Muscle layer of colon (tissue), 2 donors: ENCODE results near the gene SLC25A51.
"Not testable (repeated sequence)": the region's sequence is repeated elsewhere in the genome, so short reads cannot be mapped to it uniquely, and the experiment has no call there.

Experiments
- H3K27ac ChIP-seq: one replicate; pipeline ENCODE4 v1.7.0; 2013; ENCODE audit warnings: low read depth, mild to moderate bottlenecking, low read length, moderate library complexity
- H3K27me3 ChIP-seq, 2 donors: one replicate each; pipeline ENCODE4 v1.7.0; 2013; ENCODE audit warnings: low read length in 2 of 2, mild to moderate bottlenecking in 2 of 2; ENCODE audit not compliant: insufficient read depth in 2 of 2, control insufficient read depth in 1 of 2
- H3K36me3 ChIP-seq: one replicate; pipeline ENCODE4 v1.7.0; 2013; ENCODE audit warnings: mild to moderate bottlenecking, low read length; ENCODE audit not compliant: insufficient read depth
- H3K4me1 ChIP-seq: one replicate; pipeline ENCODE4 v1.7.0; 2013; ENCODE audit warnings: mild to moderate bottlenecking, low read length; ENCODE audit not compliant: insufficient read depth
- H3K4me3 ChIP-seq, 2 donors: one replicate each; pipeline ENCODE4 v1.7.0; 2013; ENCODE audit warnings: low read length in 2 of 2, low read depth in 1 of 2, mild to moderate bottlenecking in 1 of 2, moderate library complexity in 1 of 2
- H3K9ac ChIP-seq: one replicate; pipeline ENCODE4 v1.7.0; 2013; ENCODE audit warnings: low read length
- H3K9me3 ChIP-seq: one replicate; pipeline ENCODE4 v1.7.0; 2013; ENCODE audit warnings: mild to moderate bottlenecking, low read length
- donor health status: abdominal sarcoma.
- donor health status: Adenocarcinoma of cecum.

Gene SLC25A51

DNA sequence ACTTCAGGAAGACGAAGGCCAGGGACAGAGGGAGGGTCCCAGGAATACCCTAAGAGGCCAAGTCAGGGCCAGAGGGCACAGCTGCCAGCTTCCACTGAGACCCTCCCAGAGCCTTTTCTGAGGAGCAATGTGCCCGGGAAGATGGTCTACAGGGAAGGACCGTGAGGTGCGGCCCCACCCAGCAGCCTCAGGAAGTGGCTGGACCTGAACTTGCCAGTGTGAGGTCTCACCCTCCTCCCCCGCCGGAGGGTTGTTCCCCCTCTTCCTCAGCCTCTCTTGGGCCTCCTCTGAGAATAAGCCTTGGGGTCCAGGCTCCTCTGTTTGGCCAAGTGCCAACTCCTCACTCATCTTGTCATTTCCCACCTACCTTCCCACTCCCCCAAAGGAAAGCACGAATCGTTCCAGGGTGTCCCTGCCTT lies 13.4 kb upstream of the SLC25A51 start:
- H3K27me3 ChIP-seq = no peaks in the 10 kb centered on the region
- no peak overlapping the region for H3K27ac ChIP-seq
- no peak overlapping the region for H3K4me3 ChIP-seq
- H3K9ac ChIP-seq = no peak overlapping the region
- H3K4me1 ChIP-seq = no peaks in the 10 kb centered on the region
- no peaks in the 10 kb centered on the region for H3K9me3 ChIP-seq
- H3K36me3 ChIP-seq = no peaks in the 10 kb centered on the region

DNA sequence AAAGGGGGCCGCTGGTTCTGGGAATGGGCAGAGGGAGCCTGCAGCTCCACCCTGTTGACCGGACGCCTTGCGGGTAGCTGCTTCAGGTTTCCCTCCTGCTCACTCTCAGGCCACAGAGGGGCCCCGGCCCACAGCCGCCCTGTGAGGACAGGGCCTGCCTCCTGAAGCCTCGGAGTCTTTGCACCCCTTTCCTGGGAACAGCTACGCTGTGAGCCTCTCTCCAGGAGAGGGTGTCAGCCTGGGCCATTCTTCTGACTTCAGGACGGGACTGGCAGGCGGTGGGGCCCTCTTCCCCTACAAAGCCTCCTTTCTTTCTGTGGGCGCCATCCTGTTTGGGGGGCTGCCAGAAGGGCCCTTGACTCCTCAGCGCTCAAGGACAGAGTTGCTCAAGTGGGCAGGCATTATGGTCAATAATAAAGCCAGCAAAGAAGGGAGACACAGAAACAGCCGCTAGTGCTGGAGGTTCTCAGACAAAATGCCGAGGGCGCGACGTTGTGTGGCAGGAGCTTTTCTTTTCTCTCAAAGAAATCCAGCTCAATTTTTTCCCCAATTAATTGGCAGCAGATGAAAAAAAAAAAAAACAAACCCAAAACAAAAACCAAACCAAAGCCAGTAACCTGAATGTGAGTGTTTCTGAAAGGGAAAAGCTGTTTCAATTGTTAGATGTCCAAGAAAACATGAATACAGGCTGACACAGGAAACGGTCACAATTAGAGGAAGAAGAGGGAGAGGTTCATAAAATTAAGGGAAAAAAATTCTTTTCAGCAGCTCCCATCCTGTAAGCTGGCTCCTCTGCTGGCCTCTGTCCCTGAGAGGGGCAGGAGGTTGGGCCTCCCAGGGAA lies 12.8 kb upstream of the SLC25A51 start:
- H3K9me3 ChIP-seq = no peaks in the 10 kb centered on the region
- H3K4me3 ChIP-seq = no peak overlapping the region
- H3K27me3 ChIP-seq = no peaks in the 10 kb centered on the region
- no peak overlapping the region for H3K27ac ChIP-seq
- H3K4me1 ChIP-seq = no peaks in the 10 kb centered on the region
- H3K36me3 ChIP-seq = no peaks in the 10 kb centered on the region
- no peak overlapping the region for H3K9ac ChIP-seq

DNA sequence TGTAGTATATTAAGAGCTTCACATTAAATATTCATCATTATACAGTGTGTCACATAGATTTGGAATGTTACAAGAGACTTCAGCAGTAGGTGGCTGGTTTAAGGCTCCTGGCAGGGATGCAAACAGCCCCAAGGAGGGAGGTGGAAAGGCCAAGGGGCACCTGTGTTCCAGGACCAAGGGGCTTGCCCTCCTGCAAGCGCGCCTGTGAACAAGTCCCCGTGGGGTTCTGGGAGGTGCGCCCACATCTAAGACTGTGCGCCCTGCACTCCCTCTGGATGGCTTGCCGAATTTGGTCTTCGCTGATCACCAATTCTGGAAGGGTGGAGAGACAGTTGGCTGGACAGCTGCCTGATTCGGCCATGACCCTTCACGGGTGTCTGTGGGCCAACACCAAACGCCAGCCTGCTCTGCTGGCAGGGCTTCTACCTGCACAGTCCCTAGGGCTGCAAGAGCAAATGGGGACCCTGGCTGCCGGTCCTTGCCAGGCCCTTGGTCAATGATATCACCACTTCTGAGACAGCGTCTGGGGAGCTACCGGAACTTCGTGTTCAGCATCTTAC lies 12.1 kb upstream of the SLC25A51 start:
- Histone ChIP-seq H3K27me3 (no peaks in the 10 kb centered on the region), H3K4me3 (no peak overlapping the region), H3K9ac (no peak overlapping the region), H3K4me1 (no peaks in the 10 kb centered on the region), H3K27ac (no peak overlapping the region), H3K9me3 (no peaks in the 10 kb centered on the region), H3K36me3 (no peaks in the 10 kb centered on the region)

DNA sequence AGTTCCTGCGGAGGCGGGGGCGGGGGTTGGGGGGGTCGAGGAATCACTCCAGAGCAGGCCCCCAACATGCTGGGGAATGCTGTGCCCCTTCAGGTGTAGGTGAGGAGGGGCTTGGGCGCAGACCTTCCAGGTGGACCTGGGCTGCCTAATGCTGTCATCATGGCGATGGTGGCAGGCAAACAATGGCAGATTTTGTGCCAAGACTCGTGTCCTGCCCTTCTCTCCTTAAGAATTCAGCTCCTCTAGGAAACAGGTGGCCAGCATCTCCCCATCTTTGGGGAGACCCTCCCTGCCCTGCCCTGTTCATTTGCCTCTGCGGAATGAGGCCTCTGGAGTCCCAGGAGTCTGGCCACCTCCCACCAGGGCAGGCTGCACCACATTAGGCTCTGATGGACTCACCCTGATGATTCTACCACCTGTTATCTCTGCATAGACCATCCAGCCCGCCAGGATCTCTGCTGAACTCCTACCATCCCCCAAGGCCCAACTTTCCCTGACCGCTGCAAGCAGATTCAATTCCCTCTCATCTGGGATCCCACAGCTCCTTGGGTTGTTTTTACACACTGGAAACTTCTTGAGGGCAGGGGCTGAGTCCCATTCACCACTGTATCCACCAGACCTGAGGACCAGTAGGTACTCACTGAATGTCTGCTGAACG lies 10.9 kb upstream of the SLC25A51 start:
- Histone ChIP-seq H3K4me3 (no peak overlapping the region), H3K9ac (no peak overlapping the region), H3K36me3 (no peaks in the 10 kb centered on the region), H3K4me1 (no peaks in the 10 kb centered on the region), H3K27me3 (no peaks in the 10 kb centered on the region), H3K27ac (no peak overlapping the region), H3K9me3 (no peaks in the 10 kb centered on the region)

DNA sequence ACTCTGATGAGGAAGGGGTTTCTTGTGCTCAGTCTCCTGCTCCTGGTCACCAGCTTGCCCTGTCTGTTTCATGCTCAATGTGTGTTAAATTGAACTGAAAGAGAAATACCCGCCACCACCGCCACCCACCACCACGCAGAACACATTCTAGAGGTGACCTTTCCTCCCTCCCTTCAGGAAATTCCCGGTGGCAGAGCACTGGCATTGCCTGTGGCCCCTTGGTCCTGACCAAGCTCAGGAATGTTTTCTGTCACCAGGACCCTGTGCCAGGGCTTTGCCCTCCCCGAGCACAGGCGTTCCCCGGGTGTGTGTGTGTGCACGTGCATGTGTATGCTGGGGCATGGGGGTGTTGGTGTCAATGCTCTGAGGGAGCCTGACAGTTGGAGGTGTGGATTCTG lies 10.2 kb upstream of the SLC25A51 start:
- Histone ChIP-seq H3K9ac (no peak overlapping the region), H3K4me1 (no peaks in the 10 kb centered on the region)

DNA sequence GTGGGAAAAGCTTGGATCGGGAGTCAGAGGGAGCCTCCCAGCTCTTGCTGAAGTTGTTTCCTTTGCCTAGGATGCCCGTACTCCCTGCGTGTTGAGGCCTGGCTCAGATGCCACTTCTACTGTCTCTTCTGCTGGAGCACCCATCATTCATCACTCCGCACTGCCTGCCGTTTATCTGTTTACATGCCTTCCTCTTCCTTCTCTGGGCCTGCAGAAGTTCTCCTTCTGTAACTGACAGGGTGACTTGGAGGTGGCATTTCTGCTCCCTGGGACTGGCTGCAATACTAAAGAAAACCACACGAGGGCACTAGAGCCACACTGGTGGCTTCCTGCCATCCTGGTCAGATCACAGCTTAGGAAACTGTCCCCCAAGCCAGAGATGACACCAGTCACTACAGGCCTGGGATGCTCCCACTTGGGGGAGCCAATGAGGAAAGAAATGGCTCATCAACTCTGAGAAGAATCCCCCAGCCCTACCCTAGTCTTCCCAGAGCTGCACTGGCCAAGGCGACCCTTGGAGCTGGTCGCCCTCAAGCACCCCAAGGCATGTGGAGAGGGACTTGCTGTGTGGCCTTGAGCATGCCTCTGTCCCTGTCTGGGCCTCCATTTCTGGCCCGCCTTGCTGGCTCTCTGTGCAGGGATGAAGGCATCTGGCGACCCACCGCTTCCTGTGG lies 9.7 kb upstream of the SLC25A51 start:
- no peaks in the 10 kb centered on the region for H3K4me1 ChIP-seq
- H3K27me3 ChIP-seq = no peaks in the 10 kb centered on the region
- H3K4me3 ChIP-seq = no peak overlapping the region
- no peaks in the 10 kb centered on the region for H3K9me3 ChIP-seq
- no peaks in the 10 kb centered on the region for H3K36me3 ChIP-seq
- H3K9ac ChIP-seq = no peak overlapping the region
- H3K27ac ChIP-seq = no peak overlapping the region

More for the DNA sequence above, 10.2 kb upstream of the SLC25A51 start:
- Histone ChIP-seq H3K27me3 (no peaks in the 10 kb centered on the region), H3K4me3 (no peak overlapping the region), H3K9me3 (no peaks in the 10 kb centered on the region), H3K36me3 (no peaks in the 10 kb centered on the region), H3K27ac (no peak overlapping the region)

DNA sequence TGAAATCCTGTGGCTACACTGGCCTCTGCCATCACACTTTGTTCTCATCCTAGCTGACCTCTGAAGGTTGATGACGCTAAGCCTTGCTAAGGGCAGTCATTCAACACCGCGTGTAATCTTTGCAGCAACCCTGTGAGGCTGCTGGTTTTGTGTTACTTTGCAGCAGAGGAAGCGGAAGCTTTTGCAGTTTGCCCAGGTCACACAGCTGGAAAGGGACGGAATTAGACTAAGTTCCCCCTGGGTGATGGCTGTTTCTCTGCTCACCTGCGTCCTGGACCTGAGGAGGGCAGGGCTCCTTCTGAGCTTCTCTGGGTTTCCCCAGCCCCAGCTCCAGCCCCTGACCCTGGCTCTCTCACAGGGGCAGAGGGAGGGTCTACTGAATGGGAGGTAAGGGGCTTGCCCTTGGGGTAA lies 7.3 kb upstream of the SLC25A51 start:
- Histone ChIP-seq H3K4me1 (no peaks in the 10 kb centered on the region), H3K9me3 (no peaks in the 10 kb centered on the region), H3K9ac (no peak overlapping the region), H3K27me3 (no peaks in the 10 kb centered on the region), H3K27ac (no peak overlapping the region), H3K36me3 (no peaks in the 10 kb centered on the region), H3K4me3 (no peak overlapping the region)

DNA sequence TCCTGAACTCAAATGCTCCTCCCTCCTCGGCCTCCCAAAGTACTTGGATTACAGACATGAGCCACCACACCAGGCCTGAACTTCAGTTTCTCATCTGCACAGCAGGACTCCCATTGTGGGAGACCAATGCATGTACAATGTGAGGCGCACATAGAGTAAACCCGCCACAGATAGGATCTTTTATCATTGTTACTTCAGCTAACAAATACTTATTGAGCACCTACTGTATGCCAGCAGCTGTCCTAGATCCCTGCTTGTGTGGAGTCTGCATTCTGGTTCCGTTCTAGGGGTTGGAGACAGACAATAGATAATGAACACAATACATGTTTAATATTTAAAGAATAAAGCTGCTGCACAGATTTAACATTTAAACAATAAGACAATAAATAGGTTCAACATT lies 6.3 kb upstream of the SLC25A51 start:
- Histone ChIP-seq H3K27ac (no peak overlapping the region), H3K4me3 (no peak overlapping the region), H3K36me3 (no peaks in the 10 kb centered on the region), H3K4me1 (peaks cover under 1% of the 10 kb centered on the region), H3K9ac (no peak overlapping the region), H3K27me3 (no peaks in the 10 kb centered on the region), H3K9me3 (no peaks in the 10 kb centered on the region)

DNA sequence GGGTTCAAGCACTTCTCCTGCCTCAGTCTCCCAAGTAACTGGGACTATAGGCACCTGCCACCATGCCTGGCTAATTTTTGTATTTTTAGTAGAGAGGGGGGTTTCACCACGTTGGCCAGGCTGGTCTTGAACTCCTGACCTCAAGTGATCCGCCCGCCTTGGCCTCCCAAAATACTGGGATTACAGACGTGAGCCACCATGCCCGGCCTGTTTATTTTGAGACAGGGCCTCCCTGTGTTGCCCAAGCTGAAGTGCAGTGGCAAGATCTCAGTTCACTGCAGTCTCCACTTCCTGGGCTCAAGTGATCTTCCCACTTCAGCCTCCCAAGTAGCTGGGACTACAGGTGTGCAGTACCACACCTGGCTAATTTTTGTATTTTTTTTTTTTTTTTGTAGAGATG lies 5.9 kb upstream of the SLC25A51 start:
- not testable (repeated sequence) for H3K9ac ChIP-seq, H3K4me3 ChIP-seq, H3K36me3 ChIP-seq

DNA sequence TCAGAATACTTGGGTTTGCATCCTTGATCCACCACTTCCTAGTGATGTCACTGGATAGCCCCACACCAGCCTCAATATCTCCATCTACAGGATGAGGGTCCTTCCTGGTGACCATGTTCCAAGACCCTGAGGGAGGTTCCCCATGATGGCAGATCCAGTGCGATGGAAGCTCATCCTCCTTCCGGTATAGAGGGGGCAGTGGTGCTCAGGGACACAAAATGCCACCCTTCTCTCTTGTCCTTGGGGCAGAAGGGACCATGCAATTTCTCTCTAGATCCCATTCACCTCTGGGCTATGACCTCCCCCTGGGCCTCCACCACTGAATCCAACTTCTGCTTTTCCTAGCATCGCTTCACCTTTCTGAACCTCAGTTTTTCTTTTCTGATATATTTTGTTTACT lies 5.4 kb upstream of the SLC25A51 start:
- H3K27ac ChIP-seq = no peak overlapping the region
- no peaks in the 10 kb centered on the region for H3K36me3 ChIP-seq
- H3K4me1 ChIP-seq = peaks cover 7% of the 10 kb centered on the region
- H3K9ac ChIP-seq = no peak overlapping the region
- H3K9me3 ChIP-seq = no peaks in the 10 kb centered on the region
- no peak overlapping the region for H3K4me3 ChIP-seq
- no peaks in the 10 kb centered on the region for H3K27me3 ChIP-seq

More for the DNA sequence above, 5.9 kb upstream of the SLC25A51 start:
- not testable (repeated sequence) for H3K27me3 ChIP-seq, H3K27ac ChIP-seq, H3K9me3 ChIP-seq, H3K4me1 ChIP-seq

DNA sequence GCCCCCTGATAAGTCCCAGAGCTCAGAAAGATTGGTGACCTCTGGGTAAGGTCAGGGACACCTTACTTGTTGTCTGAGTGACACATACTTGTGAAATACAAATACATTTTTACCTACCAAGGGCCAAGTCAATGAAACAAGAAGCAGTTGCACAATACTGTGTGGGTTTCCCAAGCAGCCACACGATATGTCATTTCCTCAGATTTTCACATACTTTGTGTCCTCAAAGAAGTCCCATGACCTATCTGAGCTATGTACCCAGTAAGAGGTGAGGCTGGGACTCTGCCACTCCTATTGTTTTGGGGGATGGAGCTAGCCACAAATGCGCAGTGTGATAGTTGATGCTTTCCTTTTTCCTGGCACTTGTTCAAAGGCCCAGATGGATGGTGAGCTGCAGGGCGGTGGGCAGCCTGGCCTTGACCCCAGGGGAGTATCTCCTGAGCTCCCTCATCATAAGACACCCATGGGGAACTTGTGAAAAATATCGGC lies 4.8 kb upstream of the SLC25A51 start:
- H3K9ac ChIP-seq = no peak overlapping the region
- no peaks in the 10 kb centered on the region for H3K36me3 ChIP-seq
- no peak overlapping the region for H3K27ac ChIP-seq
- H3K4me3 ChIP-seq = no peak overlapping the region
- no peaks in the 10 kb centered on the region for H3K27me3 ChIP-seq
- H3K9me3 ChIP-seq = no peaks in the 10 kb centered on the region
- H3K4me1 ChIP-seq = peaks cover 7% of the 10 kb centered on the region
